ENCODE results near the gene GALNT17. TPM values are rescaled to one million over a fixed set of nuclear protein-coding genes. Genes with fewer than 3 reads are reported as not detected.

The GALNT17 gene
- total RNA-seq, 1 experiment from 2014 or later: not detected

GRCh38 chr7:71649812-71650211, 517.9 kb downstream of the GALNT17 start:
- ChIA-PET POLR2A (no interaction called here), CTCF (no interaction called here)
- in situ Hi-C loops (cut with HindIII; ENCODE audit: low pct_unique_long_range_greater_than_20kb, low sequenced_read_pairs): no loop called here
- no peaks in the 10 kb centered on the region for H3K36me3 ChIP-seq (ENCODE audit: control insufficient read depth, insufficient read depth, low read length)
- BruUV-seq (replicated peaks): no TSS peak
- no peak overlapping the region for H3K4me3 ChIP-seq (ENCODE audit: low read depth in 2 of 2, low read length in 2 of 2)
- no peaks in the 10 kb centered on the region for H3K4me1 ChIP-seq (ENCODE audit: control insufficient read depth, insufficient read depth, low read length)
- ATAC-seq: no peak
- TF ChIP-seq POLR2AphosphoS5 (IDR thresholded peaks at IDR 0.05; ENCODE audit: low read depth, low read length) (no peak), SIN3A (IDR thresholded peaks at IDR 0.05; ENCODE audit: borderline replicate concordance, insufficient read depth, low read depth, low read length) (no peak), TCF7L2 (IDR thresholded peaks at IDR 0.05; ENCODE audit: low read depth, low read length) (no peak), REST (IDR thresholded peaks at IDR 0.05; ENCODE audit: insufficient read depth in 1 of 2, low read depth in 2 of 2, low read length in 1 of 2) (no peak), CTCF (IDR thresholded peaks at IDR 0.05) (no peak)
- H3K27me3 ChIP-seq (ENCODE audit: control insufficient read depth, insufficient read depth, low read length): no peaks in the 10 kb centered on the region
- intact Hi-C loops (cut with micrococcal nuclease; ENCODE audit: unreplicated experiment): no loop called here
- H3K27ac ChIP-seq (ENCODE audit: low read length): no peak overlapping the region
- no peak for DNase-seq (ENCODE audit: low read depth, low spot score)
- H3K9me3 ChIP-seq (ENCODE audit: control insufficient read depth, insufficient read depth, low read depth, low read length): no peaks in the 10 kb centered on the region

- Histone ChIP-seq H3K27me3 (ENCODE audit: control insufficient read depth, insufficient read depth, low read length) (no peaks in the 10 kb centered on the region), H3K9me3 (ENCODE audit: control insufficient read depth, insufficient read depth, low read depth, low read length) (no peaks in the 10 kb centered on the region), H3K27ac (ENCODE audit: low read length) (no peak overlapping the region), H3K36me3 (ENCODE audit: control insufficient read depth, insufficient read depth, low read length) (no peaks in the 10 kb centered on the region), H3K4me1 (ENCODE audit: control insufficient read depth, insufficient read depth, low read length) (no peaks in the 10 kb centered on the region), H3K4me3 (ENCODE audit: low read depth in 2 of 2, low read length in 2 of 2) (no peak overlapping the region)
- ATAC-seq (no peak), DNase-seq (ENCODE audit: low read depth, low spot score) (no peak)
- ChIA-PET CTCF (no interaction called here), POLR2A (no interaction called here)
- TF ChIP-seq CTCF (IDR thresholded peaks at IDR 0.05) (no peak), TCF7L2 (IDR thresholded peaks at IDR 0.05; ENCODE audit: low read depth, low read length) (no peak), SIN3A (IDR thresholded peaks at IDR 0.05; ENCODE audit: borderline replicate concordance, insufficient read depth, low read depth, low read length) (no peak), REST (IDR thresholded peaks at IDR 0.05; ENCODE audit: insufficient read depth in 1 of 2, low read depth in 2 of 2, low read length in 1 of 2) (no peak), POLR2AphosphoS5 (IDR thresholded peaks at IDR 0.05; ENCODE audit: low read depth, low read length) (no peak)
- intact Hi-C loops (cut with micrococcal nuclease; ENCODE audit: unreplicated experiment): no loop called here
- no TSS peak for BruUV-seq (replicated peaks)
- in situ Hi-C loops (cut with HindIII; ENCODE audit: low pct_unique_long_range_greater_than_20kb, low sequenced_read_pairs): no loop called here
These were observed 518.9 kb downstream of the GALNT17 start for GRCh38 chr7:71650653-71651337.
